ENCODE results near the gene SCYGR1.
"Not testable (repeated sequence)": the region's sequence is repeated elsewhere in the genome, so short reads cannot be mapped to it uniquely, and the experiment has no call there.

The SCYGR1 gene

GRCh38 chr2:227402321-227402720 lies 14.6 kb upstream of the SCYGR1 start:
- DNase-seq: no peak

- DNase-seq: no peak
Measured at GRCh38 chr2:227401550-227401949, 13.8 kb upstream of the SCYGR1 start.

GRCh38 chr2:227398684-227399670 lies 11.2 kb upstream of the SCYGR1 start:
- DNase-seq: no peak

- no peak for DNase-seq
Measured at GRCh38 chr2:227397562-227397961, 9.8 kb upstream of the SCYGR1 start.

- DNase-seq: no peak
Measured at GRCh38 chr2:227395556-227395955, 7.8 kb upstream of the SCYGR1 start.

- DNase-seq: no peak
Measured at GRCh38 chr2:227394401-227394800, 6.7 kb upstream of the SCYGR1 start.

GRCh38 chr2:227390468-227391256 lies 2.9 kb upstream of the SCYGR1 start:
- DNase-seq: no peak

- DNase-seq: no peak
Measured at GRCh38 chr2:227389661-227390060, 1.9 kb upstream of the SCYGR1 start.

- no peak for DNase-seq
Measured at GRCh38 chr2:227389231-227389630, 1.5 kb upstream of the SCYGR1 start.

GRCh38 chr2:227388537-227389011 lies 825 bp upstream of the SCYGR1 start:
- DNase-seq: no peak

- DNase-seq: no peak
Measured at GRCh38 chr2:227386630-227387029, 1.1 kb downstream of the SCYGR1 start.

- DNase-seq: no peak
Measured at GRCh38 chr2:227383686-227384085, 4.1 kb downstream of the SCYGR1 start.

- DNase-seq: not testable (repeated sequence)
Measured at GRCh38 chr2:227382241-227382835, 5.4 kb downstream of the SCYGR1 start.

- no peak for DNase-seq
Measured at GRCh38 chr2:227379095-227379494, 8.7 kb downstream of the SCYGR1 start, which contains the start of gene TM4SF20. TSS of gene TM4SF20 (minus strand) at chr2:227379306. CDS start at chr2:227379268, 38 bp downstream.

- no peak for DNase-seq
Measured at GRCh38 chr2:227378371-227378782, 9.4 kb downstream of the SCYGR1 start.

- no peak for DNase-seq
Measured at GRCh38 chr2:227377467-227378351, 10.0 kb downstream of the SCYGR1 start.

- no peak for DNase-seq
Measured at GRCh38 chr2:227376656-227377396, 10.9 kb downstream of the SCYGR1 start.

GRCh38 chr2:227374158-227374557 lies 13.6 kb downstream of the SCYGR1 start:
- peak; percentile 40 to 49 for DNase-seq

- no peak for DNase-seq
Measured at GRCh38 chr2:227373389-227373788, 14.4 kb downstream of the SCYGR1 start.

GRCh38 chr2:227370791-227371312 lies 16.9 kb downstream of the SCYGR1 start:
- DNase-seq: no peak

- no peak for DNase-seq
Measured at GRCh38 chr2:227370092-227370491, 17.7 kb downstream of the SCYGR1 start.

Data from activated T-cell treated with anti-CD3 and anti-CD28 coated beads, Interleukin-2, amount 50 U/mL, for 48 hours (primary cell).